HG03095 (cell line): ENCODE results near the gene TLX1.
"Not testable (repeated sequence)": the region's sequence is repeated elsewhere in the genome, so short reads cannot be mapped to it uniquely, and the experiment has no call there.

Experiments
- ATAC-seq: cut with Tn5 transposase; IDR thresholded peaks from one replicate; pipeline ENCODE4 v1.9.1; 2021; ENCODE audit warnings: moderate library complexity; ENCODE audit not compliant: unreplicated experiment

The TLX1 gene

GRCh38 chr10:101146392-101147251 lies 15.5 kb downstream of the TLX1 start:
- no peak for ATAC-seq

- ATAC-seq = no peak
Observed at GRCh38 chr10:101151395-101151794, 20.3 kb downstream of the TLX1 start.

GRCh38 chr10:101152316-101152715 lies 21.2 kb downstream of the TLX1 start:
- no peak for ATAC-seq

GRCh38 chr10:101154506-101154905 lies 23.4 kb downstream of the TLX1 start:
- ATAC-seq = not testable (repeated sequence)

- no peak for ATAC-seq
Observed at GRCh38 chr10:101155896-101156295, 24.8 kb downstream of the TLX1 start.

- no peak for ATAC-seq
Observed at GRCh38 chr10:101157756-101158458, 26.8 kb downstream of the TLX1 start.

GRCh38 chr10:101158459-101159058 lies 27.5 kb downstream of the TLX1 start:
- ATAC-seq = no peak

- ATAC-seq = no peak
Observed at GRCh38 chr10:101161494-101162299, 30.6 kb downstream of the TLX1 start.

GRCh38 chr10:101162677-101163076 lies 31.6 kb downstream of the TLX1 start:
- no peak for ATAC-seq

GRCh38 chr10:101164020-101164419 lies 32.9 kb downstream of the TLX1 start:
- ATAC-seq = no peak

GRCh38 chr10:101165736-101166135 lies 34.6 kb downstream of the TLX1 start:
- ATAC-seq = no peak

- ATAC-seq = no peak
Observed at GRCh38 chr10:101166430-101166829, 35.3 kb downstream of the TLX1 start.

GRCh38 chr10:101172741-101173140 lies 41.6 kb downstream of the TLX1 start:
- no peak for ATAC-seq

GRCh38 chr10:101174319-101174718 lies 43.2 kb downstream of the TLX1 start:
- ATAC-seq = no peak

GRCh38 chr10:101176577-101176976 lies 45.5 kb downstream of the TLX1 start:
- ATAC-seq = no peak

- ATAC-seq = no peak
Observed at GRCh38 chr10:101182936-101183335, 51.8 kb downstream of the TLX1 start.

- no peak for ATAC-seq
Observed at GRCh38 chr10:101183458-101184183, 52.5 kb downstream of the TLX1 start.
